ENCODE data around the gene SPRYD7. TPM values are rescaled to one million over a fixed set of nuclear protein-coding genes. Genes with fewer than 3 reads are reported as not detected.

Gene SPRYD7
- total and polyA plus RNA-seq, 4 donors: 3.4 to 8.6 (median 7.1) TPM

- no peak overlapping the region for H3K27ac ChIP-seq (ENCODE audit: low read depth in 1 of 2, low read length in 2 of 2)
- DNase-seq (no peak), ATAC-seq (ENCODE audit: low FRiP score) (no peak)
- intact Hi-C loops (cut with DNase I): no loop called here
- H3K9me3 ChIP-seq (ENCODE audit: control insufficient read depth, low read length): no peaks in the 10 kb centered on the region
- no peaks in the 10 kb centered on the region for H3K4me1 ChIP-seq (ENCODE audit: control insufficient read depth in 1 of 2, insufficient read depth in 2 of 2, low read length in 2 of 2)
- H3K4me3 ChIP-seq (ENCODE audit: low read length in 2 of 2): no peak overlapping the region
- H3K36me3 ChIP-seq (ENCODE audit: control insufficient read depth in 1 of 2, insufficient read depth in 2 of 2, low read length in 1 of 2): no peaks in the 10 kb centered on the region
- H3K27me3 ChIP-seq (ENCODE audit: control insufficient read depth in 1 of 2, insufficient read depth in 2 of 2, low read length in 1 of 2): no peaks in the 10 kb centered on the region
- 19% methylated on average over 5 of the region's 5 CpGs for WGBS, 2 donors
Observed at GRCh38 chr13:49938921-49939320, 2.8 kb upstream of the SPRYD7 start.

GRCh38 chr13:49938314-49938713 is 2.2 kb upstream of the SPRYD7 start:
- intact Hi-C loops (cut with DNase I): no loop called here
- H3K36me3 ChIP-seq (ENCODE audit: control insufficient read depth in 1 of 2, insufficient read depth in 2 of 2, low read length in 1 of 2): no peaks in the 10 kb centered on the region

DNA sequence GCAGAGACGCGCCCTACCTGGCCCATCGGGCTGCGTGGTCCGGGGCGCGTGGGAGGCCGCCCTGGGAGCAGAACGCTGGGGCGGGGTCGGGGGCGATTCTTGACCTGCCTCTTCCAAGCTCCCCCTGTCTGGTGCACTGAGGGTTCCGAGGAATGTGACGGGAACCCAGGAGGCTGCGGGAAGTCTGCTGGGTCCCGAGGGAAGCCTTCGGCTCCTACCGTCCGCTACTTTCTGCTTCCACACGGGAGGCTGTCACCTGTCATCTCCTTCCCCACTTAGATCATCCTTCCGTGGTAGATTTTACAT is 781 bp upstream of the SPRYD7 start:
- WGBS, 2 donors: 0 to 1% methylated on average over 21 of the region's 21 CpGs
- no peak for DNase-seq
- no peak for ATAC-seq (ENCODE audit: low FRiP score)
- intact Hi-C loops (cut with DNase I): loop anchor here in 1 of 2 donors (2.0 kb wide), 1 partner anchor 144 kb away; the partner anchor contains the start of gene KPNA3
- Histone ChIP-seq H3K27ac (ENCODE audit: low read depth in 1 of 2, low read length in 2 of 2) (no peak overlapping the region), H3K36me3 (ENCODE audit: control insufficient read depth in 1 of 2, insufficient read depth in 2 of 2, low read length in 1 of 2) (no peaks in the 10 kb centered on the region), H3K27me3 (ENCODE audit: control insufficient read depth in 1 of 2, insufficient read depth in 2 of 2, low read length in 1 of 2) (no peaks in the 10 kb centered on the region), H3K9me3 (ENCODE audit: control insufficient read depth, low read length) (no peaks in the 10 kb centered on the region), H3K4me3 (ENCODE audit: low read length in 2 of 2) (peak overlapping the region; percentile 69 to 75), H3K4me1 (ENCODE audit: control insufficient read depth in 1 of 2, insufficient read depth in 2 of 2, low read length in 2 of 2) (no peaks in the 10 kb centered on the region)

More at GRCh38 chr13:49938314-49938713, 2.2 kb upstream of the SPRYD7 start:
- Histone ChIP-seq H3K9me3 (ENCODE audit: control insufficient read depth, low read length) (no peaks in the 10 kb centered on the region), H3K27me3 (ENCODE audit: control insufficient read depth in 1 of 2, insufficient read depth in 2 of 2, low read length in 1 of 2) (no peaks in the 10 kb centered on the region), H3K4me1 (ENCODE audit: control insufficient read depth in 1 of 2, insufficient read depth in 2 of 2, low read length in 2 of 2) (no peaks in the 10 kb centered on the region), H3K4me3 (ENCODE audit: low read length in 2 of 2) (no peak overlapping the region), H3K27ac (ENCODE audit: low read depth in 1 of 2, low read length in 2 of 2) (no peak overlapping the region)
- ATAC-seq (ENCODE audit: low FRiP score): no peak
- 71 to 80% methylated on average over 5 of the region's 5 CpGs for WGBS, 2 donors
- DNase-seq: no peak

DNA sequence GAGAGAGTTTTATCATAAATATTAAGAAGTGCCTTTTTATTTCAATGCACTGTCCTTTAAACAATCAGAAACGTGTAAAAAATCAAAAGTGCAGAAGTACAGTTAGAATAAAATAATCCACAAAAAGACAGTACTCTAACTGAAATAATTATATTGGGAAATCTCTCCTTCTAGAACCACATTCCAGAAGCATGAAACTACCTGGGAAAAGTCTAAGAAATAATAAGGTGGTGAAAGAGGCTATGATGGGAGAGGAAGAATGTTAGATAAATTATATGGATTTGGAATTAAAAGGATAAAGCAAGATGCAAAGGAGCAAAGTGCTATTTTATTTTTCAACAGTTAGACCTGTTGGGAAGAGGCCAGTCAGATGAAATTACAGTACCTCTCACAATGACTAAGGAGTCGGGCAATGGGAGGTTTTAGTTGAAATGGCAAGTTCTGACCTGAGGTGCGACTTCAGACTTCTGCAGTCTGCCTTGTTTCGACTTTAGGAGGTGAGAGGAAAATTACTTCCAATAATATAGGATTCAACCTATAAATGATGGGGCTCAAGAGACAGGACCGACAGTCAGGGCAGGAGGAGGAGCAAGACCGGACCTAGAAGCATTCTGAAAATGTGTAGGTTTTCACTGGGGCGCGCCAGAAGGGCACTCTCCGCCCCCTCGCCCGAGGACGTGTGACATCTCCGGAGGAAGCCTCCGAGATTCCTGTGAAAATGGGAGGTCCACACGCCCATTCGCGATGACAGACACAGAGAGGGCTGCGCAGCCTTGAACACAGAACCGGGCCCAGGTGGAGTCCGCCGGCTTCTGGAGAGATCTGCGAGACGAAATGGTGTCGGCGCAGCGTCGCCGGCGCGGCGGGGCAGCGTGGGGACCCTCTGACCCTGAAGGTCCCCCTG is 717 bp downstream of the SPRYD7 start:
- Histone ChIP-seq H3K27me3 (ENCODE audit: control insufficient read depth in 1 of 2, insufficient read depth in 2 of 2, low read length in 1 of 2) (no peaks in the 10 kb centered on the region), H3K4me1 (ENCODE audit: control insufficient read depth in 1 of 2, insufficient read depth in 2 of 2, low read length in 2 of 2) (no peaks in the 10 kb centered on the region), H3K4me3 (ENCODE audit: low read length in 2 of 2) (peak overlapping the region; percentile 31 to 84), H3K27ac (ENCODE audit: low read depth in 1 of 2, low read length in 2 of 2) (peak overlapping the region in 1 of 2 donors; percentile 19), H3K36me3 (ENCODE audit: control insufficient read depth in 1 of 2, insufficient read depth in 2 of 2, low read length in 1 of 2) (no peaks in the 10 kb centered on the region), H3K9me3 (ENCODE audit: control insufficient read depth, low read length) (no peaks in the 10 kb centered on the region)
- ATAC-seq (ENCODE audit: low FRiP score) (peak; percentile 42), DNase-seq (peak in 1 of 2 donors; percentile 82)
- intact Hi-C loops (cut with DNase I): loop anchor here in 1 of 2 donors (2.0 kb wide), 1 partner anchor 143 kb away; the partner anchor contains the start of gene KPNA3
- WGBS, 2 donors: 2% methylated on average over 22 to 32 of the region's 32 CpGs

- H3K4me1 ChIP-seq (ENCODE audit: control insufficient read depth in 1 of 2, insufficient read depth in 2 of 2, low read length in 2 of 2): no peaks in the 10 kb centered on the region
Observed at GRCh38 chr13:49933511-49933910, 2.6 kb downstream of the SPRYD7 start.

GRCh38 chr13:49932868-49933267 is 3.3 kb downstream of the SPRYD7 start:
- Histone ChIP-seq H3K4me3 (ENCODE audit: low read length in 2 of 2) (no peak overlapping the region), H3K27me3 (ENCODE audit: control insufficient read depth in 1 of 2, insufficient read depth in 2 of 2, low read length in 1 of 2) (no peaks in the 10 kb centered on the region), H3K36me3 (ENCODE audit: control insufficient read depth in 1 of 2, insufficient read depth in 2 of 2, low read length in 1 of 2) (no peaks in the 10 kb centered on the region), H3K4me1 (ENCODE audit: control insufficient read depth in 1 of 2, insufficient read depth in 2 of 2, low read length in 2 of 2) (peaks cover 0 to 4% of the 10 kb centered on the region in 2 donors), H3K27ac (ENCODE audit: low read depth in 1 of 2, low read length in 2 of 2) (no peak overlapping the region), H3K9me3 (ENCODE audit: control insufficient read depth, low read length) (no peaks in the 10 kb centered on the region)
- 59 to 60% methylated on average over 1 of the region's 1 CpG for WGBS, 2 donors
- no peak for ATAC-seq (ENCODE audit: low FRiP score)
- no peak for DNase-seq
- intact Hi-C loops (cut with DNase I): no loop called here

More at GRCh38 chr13:49933511-49933910, 2.6 kb downstream of the SPRYD7 start:
- 93% methylated on average over 7 of the region's 7 CpGs for WGBS, 2 donors
- Histone ChIP-seq H3K27ac (ENCODE audit: low read depth in 1 of 2, low read length in 2 of 2) (no peak overlapping the region), H3K4me3 (ENCODE audit: low read length in 2 of 2) (no peak overlapping the region), H3K27me3 (ENCODE audit: control insufficient read depth in 1 of 2, insufficient read depth in 2 of 2, low read length in 1 of 2) (no peaks in the 10 kb centered on the region), H3K36me3 (ENCODE audit: control insufficient read depth in 1 of 2, insufficient read depth in 2 of 2, low read length in 1 of 2) (no peaks in the 10 kb centered on the region), H3K9me3 (ENCODE audit: control insufficient read depth, low read length) (no peaks in the 10 kb centered on the region)
- ATAC-seq (ENCODE audit: low FRiP score) (no peak), DNase-seq (no peak)
- intact Hi-C loops (cut with DNase I): no loop called here

DNA sequence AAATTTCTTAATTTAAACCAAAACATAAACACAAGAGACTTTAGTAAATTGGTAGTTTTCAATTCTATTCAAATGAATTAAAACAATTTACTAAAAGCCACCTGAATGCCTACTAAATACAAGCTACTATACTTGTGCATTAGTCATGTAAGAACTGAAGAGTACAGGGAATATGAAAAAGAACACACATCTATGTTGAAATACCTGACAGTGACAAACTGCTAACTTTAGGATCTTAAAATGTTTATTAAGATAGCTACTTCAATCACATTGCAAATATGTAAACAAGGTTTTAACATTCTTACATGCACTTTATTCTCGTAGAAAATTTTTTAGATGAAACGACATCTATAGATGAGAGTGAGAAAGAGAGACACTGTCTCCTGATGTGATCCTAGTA is 4.1 kb downstream of the SPRYD7 start:
- ATAC-seq (ENCODE audit: low FRiP score) (no peak), DNase-seq (no peak)
- Histone ChIP-seq H3K27me3 (ENCODE audit: control insufficient read depth in 1 of 2, insufficient read depth in 2 of 2, low read length in 1 of 2) (no peaks in the 10 kb centered on the region), H3K27ac (ENCODE audit: low read depth in 1 of 2, low read length in 2 of 2) (no peak overlapping the region), H3K4me3 (ENCODE audit: low read length in 2 of 2) (no peak overlapping the region), H3K36me3 (ENCODE audit: control insufficient read depth in 1 of 2, insufficient read depth in 2 of 2, low read length in 1 of 2) (no peaks in the 10 kb centered on the region), H3K4me1 (ENCODE audit: control insufficient read depth in 1 of 2, insufficient read depth in 2 of 2, low read length in 2 of 2) (peaks cover 0 to 4% of the 10 kb centered on the region in 2 donors), H3K9me3 (ENCODE audit: control insufficient read depth, low read length) (no peaks in the 10 kb centered on the region)
- intact Hi-C loops (cut with DNase I): no loop called here
- 88 to 91% methylated on average over 2 of the region's 2 CpGs for WGBS, 2 donors

GRCh38 chr13:49927755-49928154 is 8.4 kb downstream of the SPRYD7 start:
- Histone ChIP-seq H3K9me3 (ENCODE audit: control insufficient read depth, low read length) (no peaks in the 10 kb centered on the region), H3K36me3 (ENCODE audit: control insufficient read depth in 1 of 2, insufficient read depth in 2 of 2, low read length in 1 of 2) (peaks cover 0 to 2% of the 10 kb centered on the region in 2 donors), H3K27me3 (ENCODE audit: control insufficient read depth in 1 of 2, insufficient read depth in 2 of 2, low read length in 1 of 2) (no peaks in the 10 kb centered on the region), H3K27ac (ENCODE audit: low read depth in 1 of 2, low read length in 2 of 2) (peak overlapping the region in 1 of 2 donors; percentile 36), H3K4me3 (ENCODE audit: low read length in 2 of 2) (no peak overlapping the region), H3K4me1 (ENCODE audit: control insufficient read depth in 1 of 2, insufficient read depth in 2 of 2, low read length in 2 of 2) (peaks cover 0 to 4% of the 10 kb centered on the region in 2 donors)
- DNase-seq: no peak
- ATAC-seq (ENCODE audit: low FRiP score): no peak
- intact Hi-C loops (cut with DNase I): no loop called here
- 4 to 17% methylated on average over 3 of the region's 3 CpGs for WGBS, 2 donors

DNA sequence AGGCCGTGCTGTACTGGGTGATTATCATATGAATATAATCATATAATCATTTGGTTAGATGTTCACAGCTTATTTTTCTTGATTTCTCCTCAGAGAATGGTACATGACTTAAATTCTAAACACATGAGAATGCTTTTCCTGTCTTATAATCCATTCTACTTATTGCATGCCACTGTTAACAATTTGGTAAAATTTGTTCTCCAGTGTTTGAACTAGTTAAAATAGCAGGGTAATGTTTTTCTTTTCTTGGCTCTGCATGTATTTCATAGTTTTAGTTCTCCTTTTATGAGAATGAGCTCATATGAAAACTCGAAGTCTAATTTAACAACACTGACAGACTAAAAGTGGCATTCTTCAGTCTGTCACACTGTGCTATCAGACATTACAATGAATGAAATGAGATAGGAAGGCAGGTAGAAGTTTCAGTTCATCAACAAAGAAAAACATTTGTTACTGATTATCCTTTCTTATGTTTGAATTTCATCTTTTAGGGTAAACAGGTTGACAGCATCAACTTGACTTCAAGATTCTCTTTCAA is 10.2 kb downstream of the SPRYD7 start:
- intact Hi-C loops (cut with DNase I): no loop called here
- WGBS, 2 donors: 21 to 22% methylated on average over 2 of the region's 2 CpGs
- ATAC-seq (ENCODE audit: low FRiP score) (no peak), DNase-seq (no peak)
- Histone ChIP-seq H3K27ac (ENCODE audit: low read depth in 1 of 2, low read length in 2 of 2) (no peak overlapping the region), H3K9me3 (ENCODE audit: control insufficient read depth, low read length) (no peaks in the 10 kb centered on the region), H3K4me3 (ENCODE audit: low read length in 2 of 2) (no peak overlapping the region), H3K36me3 (ENCODE audit: control insufficient read depth in 1 of 2, insufficient read depth in 2 of 2, low read length in 1 of 2) (peaks cover 0 to 2% of the 10 kb centered on the region in 2 donors), H3K4me1 (ENCODE audit: control insufficient read depth in 1 of 2, insufficient read depth in 2 of 2, low read length in 2 of 2) (peaks cover 0 to 4% of the 10 kb centered on the region in 2 donors), H3K27me3 (ENCODE audit: control insufficient read depth in 1 of 2, insufficient read depth in 2 of 2, low read length in 1 of 2) (no peaks in the 10 kb centered on the region)
